Endothelial cell of umbilical vein (primary cell): Measurements from ENCODE around the gene HIVEP3. TPM values are rescaled to one million over a fixed set of nuclear protein-coding genes. Genes with fewer than 3 reads are reported as not detected.

Experiments
- BruUV-seq: library from RNA; stranded (reverse); fragments of 400-500 nt; replicated peaks from 2 replicates; lab custom pipeline; 2021; lab: Mats Ljungman, UMichigan
- CTCF ChIA-PET: fragments of 300-600, 350-600 bp; sonication (Branson Sonifier 250); formaldehyde crosslinking; loops from one replicate; lab custom pipeline; 2021; ENCODE audit warnings: antibody characterized with exemption, inconsistent platforms; lab: Charles Lee
- POLR2A ChIA-PET: fragments of 300-600, 350-600 bp; sonication (Branson Sonifier 250); formaldehyde crosslinking; loops from one replicate; lab custom pipeline; 2021; ENCODE audit warnings: antibody characterized with exemption, inconsistent platforms; lab: Charles Lee
- DNase-seq: peaks from one replicate; pipeline ENCODE4 v3.0.0-alpha.2; 2011; ENCODE audit warnings: low read depth, low spot score
- FAIRE-seq: peaks from 2 replicates; lab custom pipeline; 2011; peaks lifted over from hg19 to GRCh38; lab: Jason Lieb, UNC
- H2AFZ ChIP-seq: 2 replicates; pipeline ENCODE4 v1.6.0; 2012; ENCODE audit warnings: low read depth, low read length, control low read depth, inconsistent platforms
- H3K27ac ChIP-seq: 2 replicates; pipeline ENCODE4 v1.5.1; 2011; ENCODE audit warnings: low read depth, mild to moderate bottlenecking, control low read depth, low read length, moderate library complexity; ENCODE audit not compliant: insufficient read depth
- H3K27me3 ChIP-seq, 2 experiments: 2 replicates each; pipeline versions ENCODE4 v1.6.0 to v1.6.1; 2011; ENCODE audit warnings: low read length in 2 of 2, mixed read lengths in 1 of 2; ENCODE audit not compliant: control insufficient read depth in 2 of 2, insufficient read depth in 2 of 2
- H3K36me3 ChIP-seq, 2 experiments: 2 replicates in 1 of 2; 3 replicates in 1 of 2; pipeline ENCODE4 v1.5.1; 2011; ENCODE audit warnings: low read length in 2 of 2, mild to moderate bottlenecking in 1 of 2, moderate library complexity in 1 of 2; ENCODE audit not compliant: control insufficient read depth in 2 of 2, insufficient read depth in 2 of 2; ENCODE audit errors: extremely low read depth in 1 of 2
- H3K4me1 ChIP-seq: 3 replicates; pipeline ENCODE4 v1.5.1; 2011; ENCODE audit warnings: mild to moderate bottlenecking, low read length; ENCODE audit not compliant: control insufficient read depth, insufficient read depth; ENCODE audit errors: extremely low read depth
- H3K4me2 ChIP-seq: 2 replicates; pipeline ENCODE4 v1.6.1; 2011; ENCODE audit warnings: low read length, control low read depth, mixed read lengths; ENCODE audit not compliant: insufficient read depth
- H3K4me3 ChIP-seq, 3 experiments: fragments of 200-600 bp in 1 of 3; sonication (generic), shearing (Covaris generic) in 1 of 3; replicated peaks in 1 of 3; 2 replicates each; pipeline ENCODE4 v1.5.1; 2011 to 2016; ENCODE audit warnings: control low read depth in 3 of 3, low read length in 3 of 3, mild to moderate bottlenecking in 2 of 3, inconsistent platforms in 1 of 3, low read depth in 1 of 3, moderate library complexity in 1 of 3; ENCODE audit not compliant: insufficient read depth in 1 of 3
- H3K79me2 ChIP-seq: 2 replicates; pipeline ENCODE4 v1.6.0; 2012; ENCODE audit warnings: low read length, inconsistent platforms; ENCODE audit not compliant: control insufficient read depth, insufficient read depth
- H3K9ac ChIP-seq: replicated peaks from 2 replicates; pipeline ENCODE3; 2011; ENCODE audit warnings: low read length, control low read depth; ENCODE audit not compliant: insufficient read depth; ENCODE audit errors: extremely low read depth
- H3K9me1 ChIP-seq: replicated peaks from 3 replicates; pipeline ENCODE4 v1.6.0; 2011; ENCODE audit warnings: mild to moderate bottlenecking, low read length; ENCODE audit not compliant: control insufficient read depth, insufficient read depth; ENCODE audit errors: extremely low read depth
- H3K9me3 ChIP-seq: replicated peaks from 2 replicates; pipeline ENCODE4 v1.5.1; 2012; ENCODE audit warnings: low read length, inconsistent platforms; ENCODE audit not compliant: control insufficient read depth, insufficient read depth
- H4K20me1 ChIP-seq: replicated peaks from 2 replicates; pipeline ENCODE3; 2011; ENCODE audit warnings: mild to moderate bottlenecking, low read length; ENCODE audit not compliant: control insufficient read depth, insufficient read depth; ENCODE audit errors: extremely low read depth
- CTCF ChIP-seq, 2 donors: IDR thresholded peaks; 1 replicate in 1 of 2; 2 replicates in 1 of 2; pipeline ENCODE4 v1.5.1; 2011; ENCODE audit warnings: low read length in 2 of 2, mild to moderate bottlenecking in 2 of 2, moderate library complexity in 2 of 2, control low read depth in 1 of 2, inconsistent platforms in 1 of 2, low read depth in 1 of 2; ENCODE audit not compliant: insufficient read depth in 1 of 2; ENCODE audit errors: extremely low read depth in 1 of 2
- FOS ChIP-seq: IDR thresholded peaks from 2 replicates; pipeline ENCODE4 v1.6.1; 2011; ENCODE audit warnings: mild to moderate bottlenecking, low read length, moderate library complexity, borderline replicate concordance; ENCODE audit not compliant: insufficient read depth
- GATA2 ChIP-seq: IDR thresholded peaks from 2 replicates; pipeline ENCODE4 v1.7.0; 2011; ENCODE audit warnings: low read depth, mild to moderate bottlenecking, moderate library complexity, mixed read lengths, low read length; ENCODE audit not compliant: insufficient read length, insufficient read depth
- MAX ChIP-seq: IDR thresholded peaks from 2 replicates; pipeline ENCODE4 v1.6.1; 2011; ENCODE audit not compliant: insufficient read depth, insufficient read length
- POLR2A ChIP-seq: IDR thresholded peaks from 2 replicates; pipeline ENCODE4 v1.6.1; 2012; ENCODE audit warnings: low read depth, mild to moderate bottlenecking, control low read depth, low read length
- POLR2AphosphoS5 ChIP-seq: IDR thresholded peaks from 2 replicates; pipeline ENCODE4 v1.6.1; 2012; ENCODE audit warnings: low read depth, mild to moderate bottlenecking, control low read depth, low read length, moderate library complexity; ENCODE audit not compliant: insufficient read depth
- dilution Hi-C: fragments of 300-500 bp; cut with MboI; formaldehyde crosslinking; loops from one replicate; pipeline ENCODE4 v1.15.0; 2019; ENCODE audit warnings: low sequenced_read_pairs; ENCODE audit not compliant: extremely low pct_ligation_motif_present
- intact Hi-C: fragments of 100-400 bp; cut with micrococcal nuclease; formaldehyde crosslinking; loops from one replicate; pipeline ENCODE4 v1.10.0; 2022
- polyA plus RNA-seq, 4 experiments: library from polyadenylated mRNA; depleted of rRNA in 3 of 4; stranded (reverse) in 3 of 4; unstranded in 1 of 4; fragments of >200 nt; gene quantifications; 2 replicates each; pipeline versions ENCODE4 v1.2.1 to v1.2.3, GENCODE V29; 2011 to 2012; ENCODE audit warnings: missing spikeins in 1 of 4
- total RNA-seq: library from RNA; stranded (reverse); gene quantifications from 2 replicates; pipeline ENCODE4 v1.2.3, GENCODE V29; 2021

Gene HIVEP3
- total and polyA plus RNA-seq, 2 donors (not counting 3 experiments of a cell fraction or from before 2014, with no cell fraction given) = 3.4 to 4.0 TPM

GRCh38 chr1:41894101-41894807, 24.5 kb downstream of the HIVEP3 start:
- H3K4me1 ChIP-seq = peaks cover 35% of the 10 kb centered on the region
- DNase-seq = no peak

More at GRCh38 chr1:41894101-41894807, 24.5 kb downstream of the HIVEP3 start:
- dilution Hi-C loops (no loop called here), intact Hi-C loops (no loop called here)
- Histone ChIP-seq H3K9ac (no peak overlapping the region), H3K9me1 (no peaks in the 10 kb centered on the region), H4K20me1 (no peaks in the 10 kb centered on the region), H3K27ac (no peak overlapping the region), H2AFZ (no peak overlapping the region), H3K27me3 (no peaks in the 10 kb centered on the region), H3K79me2 (no peaks in the 10 kb centered on the region), H3K9me3 (no peaks in the 10 kb centered on the region), H3K4me3 (no peak overlapping the region), H3K4me2 (no peak overlapping the region), H3K36me3 (no peaks in the 10 kb centered on the region)
- ChIA-PET CTCF (interaction anchor here (0.9 kb wide), 1 partner anchor 32 kb away, joined by 4 read pairs; no protein-coding TSS in a partner anchor), POLR2A (no interaction called here)
- no TSS peak for BruUV-seq
- TF ChIP-seq FOS (no peak), GATA2 (no peak), CTCF (IDR thresholded peaks at IDR 0.05; ENCODE audit: extremely low read depth in 1 of 2, insufficient read depth in 1 of 2, low read depth in 1 of 2, low read length in 2 of 2) (no peak), POLR2AphosphoS5 (no peak), POLR2A (no peak), MAX (no peak)
- FAIRE-seq = no peak
